ENCODE results near the gene PDLIM1.

The PDLIM1 gene

DNA sequence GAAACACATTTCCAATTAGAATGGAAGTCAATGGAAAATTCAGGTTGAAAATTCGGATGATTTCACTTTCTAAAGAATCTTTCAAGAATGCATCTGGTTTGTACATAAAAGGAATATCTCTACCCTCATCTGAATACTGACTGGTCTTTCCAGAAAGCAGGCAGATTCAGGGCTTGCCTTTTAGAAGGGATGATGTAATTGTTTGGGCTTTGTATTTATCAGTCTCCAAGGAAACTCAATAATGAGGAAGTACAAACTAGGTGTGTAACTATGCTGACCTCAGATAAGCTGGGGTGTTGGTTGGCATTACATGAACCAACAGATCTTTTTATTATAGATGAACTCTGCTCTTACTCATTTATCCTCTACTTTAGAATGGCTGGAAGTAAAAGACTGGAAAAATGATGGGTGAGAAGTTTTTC is 24.1 kb downstream of the PDLIM1 start:
- H2BK12ac ChIP-seq (ENCODE audit: low read length) = no peak overlapping the region
- no peak overlapping the region for H3K14ac ChIP-seq (ENCODE audit: low read length)
- H3K79me1 ChIP-seq (ENCODE audit: low read depth, low read length) = no peaks in the 10 kb centered on the region
- DNase-seq (ENCODE audit: low spot score) = peak; percentile 56
- H2AFZ ChIP-seq (ENCODE audit: low read length) = peak overlapping the region; percentile 23
- no peaks in the 10 kb centered on the region for H3K9me3 ChIP-seq (replicated peaks in 1 of 2; ENCODE audit: control insufficient read depth in 2 of 2, insufficient read depth in 1 of 2, low read depth in 1 of 2, low read length in 2 of 2)
- no peak overlapping the region for H3K4me2 ChIP-seq (ENCODE audit: insufficient read depth, low read length, poor library complexity, severe bottlenecking)
- no peak overlapping the region for H3K4me3 ChIP-seq (ENCODE audit: low read length in 2 of 2)
- H2BK15ac ChIP-seq (ENCODE audit: low read length) = no peak overlapping the region
- H3K18ac ChIP-seq (ENCODE audit: low read length) = no peak overlapping the region
- no CpG with 5 or more reads among the region's 1 CpG for WGBS, 2 donors (ENCODE audit: extremely low coverage in 2 of 2, insufficient read length in 2 of 2, insufficient replicate concordance in 1 of 2)
- no peak overlapping the region for H2BK120ac ChIP-seq (ENCODE audit: low read depth, low read length)
- H4K91ac ChIP-seq (ENCODE audit: low read depth, low read length, poor library complexity) = no peak overlapping the region
- no peak overlapping the region for H3K9ac ChIP-seq (ENCODE audit: low read depth, low read length, poor library complexity)
- no peak overlapping the region for H2AK5ac ChIP-seq (ENCODE audit: low read depth, low read length)
- H4K8ac ChIP-seq (ENCODE audit: low read depth, low read length) = no peak overlapping the region
- no peak overlapping the region for H3K23ac ChIP-seq (ENCODE audit: low read depth, low read length, poor library complexity)
- no peak overlapping the region for H3K27ac ChIP-seq (replicated peaks; ENCODE audit: low read length)
- no peaks in the 10 kb centered on the region for H3K27me3 ChIP-seq (ENCODE audit: control insufficient read depth in 3 of 3, insufficient read depth in 3 of 3, low read depth in 1 of 3, low read length in 3 of 3)
- no peaks in the 10 kb centered on the region for H3K36me3 ChIP-seq (replicated peaks in 1 of 2; ENCODE audit: control insufficient read depth in 2 of 2, insufficient read depth in 2 of 2, low read length in 2 of 2)
- no peak overlapping the region for H3K4ac ChIP-seq (ENCODE audit: low read length)
- H2BK5ac ChIP-seq (ENCODE audit: low read length) = no peak overlapping the region
- peaks cover 4 to 14% of the 10 kb centered on the region in 2 donors for H3K4me1 ChIP-seq (ENCODE audit: control insufficient read depth in 2 of 2, insufficient read depth in 1 of 2, low read depth in 1 of 2, low read length in 2 of 2)

GRCh38 chr10:95265572-95265971 is 25.2 kb downstream of the PDLIM1 start:
- Histone ChIP-seq H3K4me3 (ENCODE audit: low read length in 2 of 2) (no peak overlapping the region), H3K27me3 (ENCODE audit: control insufficient read depth in 3 of 3, insufficient read depth in 3 of 3, low read depth in 1 of 3, low read length in 3 of 3) (peaks cover 0 to 4% (median 0%) of the 10 kb centered on the region in 3 experiments), H2BK120ac (ENCODE audit: low read depth, low read length) (no peak overlapping the region), H3K4ac (ENCODE audit: low read length) (no peak overlapping the region), H4K8ac (ENCODE audit: low read depth, low read length) (no peak overlapping the region), H3K18ac (ENCODE audit: low read length) (no peak overlapping the region), H3K14ac (ENCODE audit: low read length) (no peak overlapping the region), H2BK12ac (ENCODE audit: low read length) (no peak overlapping the region), H2BK15ac (ENCODE audit: low read length) (no peak overlapping the region), H2AK5ac (ENCODE audit: low read depth, low read length) (no peak overlapping the region), H2BK5ac (ENCODE audit: low read length) (no peak overlapping the region), H3K4me1 (ENCODE audit: control insufficient read depth in 2 of 2, insufficient read depth in 1 of 2, low read depth in 1 of 2, low read length in 2 of 2) (peaks cover 7 to 16% of the 10 kb centered on the region in 2 donors), H3K9ac (ENCODE audit: low read depth, low read length, poor library complexity) (no peak overlapping the region), H4K91ac (ENCODE audit: low read depth, low read length, poor library complexity) (no peak overlapping the region), H2AFZ (ENCODE audit: low read length) (no peak overlapping the region), H3K36me3 (replicated peaks in 1 of 2; ENCODE audit: control insufficient read depth in 2 of 2, insufficient read depth in 2 of 2, low read length in 2 of 2) (no peaks in the 10 kb centered on the region), H3K9me3 (replicated peaks in 1 of 2; ENCODE audit: control insufficient read depth in 2 of 2, insufficient read depth in 1 of 2, low read depth in 1 of 2, low read length in 2 of 2) (no peaks in the 10 kb centered on the region), H3K79me1 (ENCODE audit: low read depth, low read length) (no peaks in the 10 kb centered on the region), H3K23ac (ENCODE audit: low read depth, low read length, poor library complexity) (no peak overlapping the region), H3K4me2 (ENCODE audit: insufficient read depth, low read length, poor library complexity, severe bottlenecking) (no peak overlapping the region), H3K27ac (replicated peaks; ENCODE audit: low read length) (no peak overlapping the region)
- no CpG with 5 or more reads among the region's 8 CpGs for WGBS, 2 donors (ENCODE audit: extremely low coverage in 2 of 2, insufficient read length in 2 of 2, insufficient replicate concordance in 1 of 2)
- no peak for DNase-seq (ENCODE audit: low spot score)

- no peak overlapping the region for H3K4ac ChIP-seq (ENCODE audit: low read length)
- H3K27ac ChIP-seq (replicated peaks; ENCODE audit: low read length) = no peak overlapping the region
- H2BK5ac ChIP-seq (ENCODE audit: low read length) = no peak overlapping the region
- H3K79me1 ChIP-seq (ENCODE audit: low read depth, low read length) = no peaks in the 10 kb centered on the region
- H3K14ac ChIP-seq (ENCODE audit: low read length) = no peak overlapping the region
- peaks cover 0 to 4% (median 0%) of the 10 kb centered on the region in 3 experiments for H3K27me3 ChIP-seq (ENCODE audit: control insufficient read depth in 3 of 3, insufficient read depth in 3 of 3, low read depth in 1 of 3, low read length in 3 of 3)
- no peak overlapping the region for H2AK5ac ChIP-seq (ENCODE audit: low read depth, low read length)
- H3K23ac ChIP-seq (ENCODE audit: low read depth, low read length, poor library complexity) = no peak overlapping the region
- no CpG with 5 or more reads among the region's 6 CpGs for WGBS, 2 donors (ENCODE audit: extremely low coverage in 2 of 2, insufficient read length in 2 of 2, insufficient replicate concordance in 1 of 2)
- no peaks in the 10 kb centered on the region for H3K36me3 ChIP-seq (replicated peaks in 1 of 2; ENCODE audit: control insufficient read depth in 2 of 2, insufficient read depth in 2 of 2, low read length in 2 of 2)
- no peak overlapping the region for H2AFZ ChIP-seq (ENCODE audit: low read length)
- no peak overlapping the region for H3K4me2 ChIP-seq (ENCODE audit: insufficient read depth, low read length, poor library complexity, severe bottlenecking)
- no peaks in the 10 kb centered on the region for H3K9me3 ChIP-seq (replicated peaks in 1 of 2; ENCODE audit: control insufficient read depth in 2 of 2, insufficient read depth in 1 of 2, low read depth in 1 of 2, low read length in 2 of 2)
- peaks cover 9 to 19% of the 10 kb centered on the region in 2 donors for H3K4me1 ChIP-seq (ENCODE audit: control insufficient read depth in 2 of 2, insufficient read depth in 1 of 2, low read depth in 1 of 2, low read length in 2 of 2)
- H3K18ac ChIP-seq (ENCODE audit: low read length) = no peak overlapping the region
- no peak overlapping the region for H3K9ac ChIP-seq (ENCODE audit: low read depth, low read length, poor library complexity)
- no peak overlapping the region for H3K4me3 ChIP-seq (ENCODE audit: low read length in 2 of 2)
- no peak overlapping the region for H4K8ac ChIP-seq (ENCODE audit: low read depth, low read length)
- no peak for DNase-seq (ENCODE audit: low spot score)
- no peak overlapping the region for H2BK12ac ChIP-seq (ENCODE audit: low read length)
- H2BK15ac ChIP-seq (ENCODE audit: low read length) = no peak overlapping the region
- no peak overlapping the region for H2BK120ac ChIP-seq (ENCODE audit: low read depth, low read length)
- H4K91ac ChIP-seq (ENCODE audit: low read depth, low read length, poor library complexity) = no peak overlapping the region
Measured at GRCh38 chr10:95264227-95265051, 26.4 kb downstream of the PDLIM1 start.

DNA sequence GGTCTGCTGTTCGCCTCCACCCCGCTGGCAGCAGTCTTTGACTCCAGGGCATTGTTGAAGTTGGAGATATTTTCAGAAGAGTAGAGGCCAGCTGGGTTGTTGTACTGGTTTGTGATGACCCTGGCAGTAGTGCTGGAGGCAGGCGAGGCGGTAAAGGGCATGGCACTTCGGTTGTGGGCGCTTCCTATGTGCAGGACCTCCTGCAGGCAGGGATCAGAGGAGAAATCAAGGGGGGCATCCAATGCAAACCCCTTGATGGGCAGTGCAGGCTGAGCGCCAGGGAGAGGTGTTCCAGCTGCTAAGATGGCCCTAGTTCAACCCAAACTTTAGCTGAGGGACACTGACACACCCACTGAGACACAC is 27.0 kb downstream of the PDLIM1 start:
- no peak overlapping the region for H2BK12ac ChIP-seq (ENCODE audit: low read length)
- H3K27me3 ChIP-seq (ENCODE audit: control insufficient read depth in 3 of 3, insufficient read depth in 3 of 3, low read depth in 1 of 3, low read length in 3 of 3) = peaks cover 0 to 4% (median 0%) of the 10 kb centered on the region in 3 experiments
- no peak overlapping the region for H2AFZ ChIP-seq (ENCODE audit: low read length)
- no peak overlapping the region for H3K4me3 ChIP-seq (ENCODE audit: low read length in 2 of 2)
- H2BK120ac ChIP-seq (ENCODE audit: low read depth, low read length) = no peak overlapping the region
- H2BK15ac ChIP-seq (ENCODE audit: low read length) = no peak overlapping the region
- no peak overlapping the region for H3K27ac ChIP-seq (replicated peaks; ENCODE audit: low read length)
- H3K23ac ChIP-seq (ENCODE audit: low read depth, low read length, poor library complexity) = no peak overlapping the region
- no CpG with 5 or more reads among the region's 7 CpGs for WGBS, 2 donors (ENCODE audit: extremely low coverage in 2 of 2, insufficient read length in 2 of 2, insufficient replicate concordance in 1 of 2)
- H3K4me2 ChIP-seq (ENCODE audit: insufficient read depth, low read length, poor library complexity, severe bottlenecking) = no peak overlapping the region
- no peak overlapping the region for H3K18ac ChIP-seq (ENCODE audit: low read length)
- no peak overlapping the region for H2AK5ac ChIP-seq (ENCODE audit: low read depth, low read length)
- H3K79me1 ChIP-seq (ENCODE audit: low read depth, low read length) = no peaks in the 10 kb centered on the region
- no peak overlapping the region for H3K9ac ChIP-seq (ENCODE audit: low read depth, low read length, poor library complexity)
- H4K8ac ChIP-seq (ENCODE audit: low read depth, low read length) = no peak overlapping the region
- no peak overlapping the region for H4K91ac ChIP-seq (ENCODE audit: low read depth, low read length, poor library complexity)
- peaks cover 9 to 19% of the 10 kb centered on the region in 2 donors for H3K4me1 ChIP-seq (ENCODE audit: control insufficient read depth in 2 of 2, insufficient read depth in 1 of 2, low read depth in 1 of 2, low read length in 2 of 2)
- no peak for DNase-seq (ENCODE audit: low spot score)
- no peak overlapping the region for H3K14ac ChIP-seq (ENCODE audit: low read length)
- no peak overlapping the region for H2BK5ac ChIP-seq (ENCODE audit: low read length)
- no peaks in the 10 kb centered on the region for H3K9me3 ChIP-seq (replicated peaks in 1 of 2; ENCODE audit: control insufficient read depth in 2 of 2, insufficient read depth in 1 of 2, low read depth in 1 of 2, low read length in 2 of 2)
- no peak overlapping the region for H3K4ac ChIP-seq (ENCODE audit: low read length)
- H3K36me3 ChIP-seq (replicated peaks in 1 of 2; ENCODE audit: control insufficient read depth in 2 of 2, insufficient read depth in 2 of 2, low read length in 2 of 2) = no peaks in the 10 kb centered on the region
